SKM-1 (cell line): ENCODE measurements around the gene FICD.
"Not testable (repeated sequence)": the region's sequence is repeated elsewhere in the genome, so short reads cannot be mapped to it uniquely, and the experiment has no call there.

Experiments used
- DNase-seq: peaks from one replicate; lab custom pipeline; 2025; ENCODE audit not compliant: unreplicated experiment; lab: John Stamatoyannopoulos, UW

FICD gene

DNA sequence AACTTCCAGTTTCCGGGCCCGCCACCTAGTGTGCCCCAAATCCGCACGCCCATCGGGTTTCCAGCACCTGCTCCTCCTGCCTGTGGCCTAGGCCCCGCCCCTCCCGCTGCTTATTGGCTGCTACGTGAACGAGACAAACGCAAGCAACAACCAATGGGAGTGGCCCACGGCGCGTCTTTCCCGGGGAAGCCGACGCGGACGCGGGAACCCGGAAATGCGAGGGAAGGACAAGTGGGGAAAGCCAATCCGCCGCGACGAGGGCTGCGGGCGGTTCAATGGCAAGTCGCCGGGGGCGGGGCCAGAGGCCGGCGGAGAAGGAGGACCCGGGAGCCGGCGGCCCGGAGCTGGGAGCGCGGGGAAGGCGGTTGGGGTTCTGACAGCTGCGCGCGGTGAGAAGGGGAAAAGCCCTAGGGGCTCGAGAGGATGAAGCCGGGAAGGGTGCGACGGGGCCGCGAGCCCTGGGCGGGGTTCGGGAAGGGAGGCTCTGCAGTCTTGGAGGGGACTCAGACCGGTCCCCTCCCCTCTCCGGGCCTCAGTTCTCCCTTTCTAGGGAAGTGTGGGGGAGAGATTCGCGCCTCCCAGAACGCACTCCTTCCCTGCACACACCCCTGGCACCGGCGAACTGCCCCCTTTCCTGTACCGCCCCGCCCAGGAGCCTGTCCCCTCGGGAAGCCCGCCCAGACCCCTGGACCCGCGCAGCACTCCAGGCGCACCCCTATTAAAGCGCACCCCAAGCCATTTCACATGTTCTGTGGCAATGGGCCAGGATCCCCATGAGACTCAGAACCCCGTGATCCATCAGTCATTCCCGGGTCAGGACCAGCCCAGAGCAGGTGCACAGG is at the start of gene FICD:
TSS of gene FICD (plus strand) at position 305 of the 842 bp plus-strand sequence. CDS start 1,696 bp downstream, outside the sequence.
- peak; percentile 56 for DNase-seq

DNA sequence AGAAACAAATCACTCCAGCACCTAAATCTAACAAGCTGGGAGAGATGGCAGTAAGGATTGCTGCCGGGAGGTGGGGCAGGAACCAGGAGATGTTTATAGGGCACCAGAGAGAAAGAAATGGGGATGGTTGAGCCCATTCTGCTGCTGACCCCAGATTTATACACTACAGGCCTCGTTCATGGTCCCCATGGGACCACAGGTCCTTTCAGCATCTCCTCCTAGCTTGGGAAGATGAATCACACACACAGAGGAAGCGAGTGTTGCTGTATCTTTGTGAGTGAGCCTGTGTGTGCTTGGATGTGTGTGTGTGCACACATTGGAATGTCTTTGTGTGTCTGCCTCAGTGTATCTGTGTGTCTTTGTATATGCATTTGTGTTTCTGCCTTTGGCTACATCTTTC is 49.7 kb upstream of the FICD start:
- DNase-seq: no peak

DNA sequence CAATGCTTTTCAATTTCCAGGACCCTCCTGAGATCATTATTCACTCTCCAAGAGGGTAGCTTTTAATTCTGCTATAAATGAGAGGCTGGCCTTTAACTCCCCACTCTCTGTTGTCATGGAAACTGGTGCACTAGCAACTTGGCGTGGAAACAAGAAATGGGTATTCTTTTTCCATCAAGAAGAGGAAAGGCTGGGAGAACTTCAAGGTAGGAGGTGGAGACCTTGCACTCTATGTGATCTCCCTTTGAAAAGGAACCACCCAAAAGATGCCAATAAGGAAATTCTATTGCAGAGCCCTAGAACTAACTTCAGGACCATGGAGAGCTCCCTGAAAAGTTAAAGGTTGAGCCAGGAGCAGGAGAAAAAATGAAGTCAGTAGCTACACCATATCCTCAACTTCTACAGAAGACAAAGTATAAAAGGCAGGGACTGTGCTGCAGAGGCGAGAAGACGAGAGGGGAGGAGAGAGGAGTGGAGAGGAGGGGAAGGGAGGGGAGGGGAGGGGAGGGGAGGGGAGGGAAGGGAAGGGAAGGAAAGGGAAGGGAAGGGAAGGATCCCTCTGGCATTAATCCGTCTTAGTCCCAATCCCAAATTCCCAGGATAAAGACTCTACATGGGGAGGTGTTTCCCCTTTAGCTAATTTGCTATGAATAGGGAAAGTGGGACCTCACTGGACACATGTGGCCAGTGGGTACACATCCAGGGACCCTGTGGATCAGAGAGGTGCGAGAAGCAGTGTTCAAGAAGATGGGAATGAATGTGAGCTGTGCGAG is 46.7 kb upstream of the FICD start:
- no peak for DNase-seq

DNA sequence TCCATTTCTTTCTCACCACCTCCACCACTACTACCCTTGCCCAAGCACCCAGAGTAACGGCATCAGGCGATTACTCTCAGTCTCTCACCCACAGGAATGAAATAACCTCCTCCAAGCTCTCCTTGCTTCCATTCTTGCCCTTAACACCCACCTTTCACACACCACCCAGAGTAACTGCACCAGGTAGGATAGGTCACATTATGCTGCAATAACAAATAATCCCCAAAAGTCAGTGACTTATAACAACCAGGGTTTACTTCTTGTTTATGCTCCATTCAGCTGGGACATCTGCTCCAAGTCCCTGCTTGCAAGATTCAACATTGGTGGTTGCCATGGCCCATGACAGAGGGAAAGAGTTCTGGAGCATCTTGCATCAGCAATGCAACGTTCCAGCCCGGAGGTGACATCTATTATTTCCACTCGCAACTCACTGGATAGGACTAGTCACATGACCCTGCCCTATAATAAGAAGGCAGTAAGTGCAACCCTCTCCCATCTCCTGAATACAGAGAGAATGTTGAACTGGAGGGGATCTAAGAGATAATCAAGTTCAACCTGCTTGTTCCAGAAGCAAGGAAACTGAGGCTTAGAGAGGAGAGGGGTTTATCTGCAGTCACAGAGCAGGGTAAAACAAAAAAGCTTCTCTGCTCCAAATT is 41.5 kb upstream of the FICD start:
- no peak for DNase-seq

DNA sequence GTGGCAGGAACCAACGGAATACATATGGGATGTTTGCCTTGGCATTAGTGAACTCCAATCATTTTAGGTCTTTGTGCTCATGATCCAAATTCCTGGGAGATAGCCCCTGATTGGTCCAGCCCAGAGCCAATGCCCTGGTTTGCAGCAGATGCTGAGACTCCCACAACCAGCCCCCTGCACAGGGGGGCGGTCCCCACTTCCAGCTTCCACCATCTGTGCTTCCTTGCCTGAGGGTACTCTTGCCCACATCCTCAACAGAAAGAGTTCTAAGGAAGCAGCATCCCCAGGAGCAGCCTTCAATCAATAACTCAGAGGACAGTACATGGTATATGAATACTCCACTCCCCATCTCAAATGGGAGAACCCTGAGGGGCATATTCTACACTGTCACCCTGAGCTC is 39.7 kb upstream of the FICD start:
- DNase-seq: no peak

DNA sequence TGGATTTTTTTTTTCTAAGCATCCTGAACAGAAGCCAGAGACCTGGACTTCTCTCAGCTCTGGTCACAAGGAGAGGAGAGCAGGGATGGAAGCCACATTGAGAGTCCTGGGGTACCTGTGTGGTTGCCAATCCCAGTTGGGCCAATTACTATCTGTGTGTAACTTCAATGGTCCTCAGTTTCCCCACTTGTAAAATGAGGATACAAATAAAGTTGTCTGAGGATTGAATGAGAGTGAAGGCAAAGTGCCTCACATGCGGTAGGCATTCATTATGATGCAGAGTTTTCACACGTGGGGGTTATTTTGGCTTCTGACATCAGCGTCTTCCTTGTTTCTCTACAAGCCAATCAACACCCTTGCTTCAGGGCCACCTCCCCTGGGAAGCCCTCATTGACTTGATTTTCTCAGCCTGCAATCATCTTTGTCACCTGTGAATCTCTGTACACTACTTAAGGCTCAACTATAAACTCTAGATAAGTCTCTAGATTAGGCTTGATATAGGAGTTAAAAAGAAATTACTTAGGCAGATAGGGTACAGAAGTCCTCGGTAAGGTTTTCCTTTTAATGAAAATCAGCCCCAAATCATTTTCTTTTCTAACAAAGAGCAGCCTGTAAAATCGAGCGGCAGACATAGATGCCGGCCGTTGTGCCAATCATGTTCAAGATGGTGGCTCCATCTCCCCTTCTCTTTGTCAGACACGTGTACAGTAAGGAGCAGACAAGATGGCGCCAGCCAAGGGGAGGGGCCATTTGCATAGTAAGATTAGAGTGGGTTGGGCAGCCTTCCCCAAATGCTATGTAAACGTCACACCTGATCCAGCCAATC is 37.8 kb upstream of the FICD start:
- no peak for DNase-seq

DNA sequence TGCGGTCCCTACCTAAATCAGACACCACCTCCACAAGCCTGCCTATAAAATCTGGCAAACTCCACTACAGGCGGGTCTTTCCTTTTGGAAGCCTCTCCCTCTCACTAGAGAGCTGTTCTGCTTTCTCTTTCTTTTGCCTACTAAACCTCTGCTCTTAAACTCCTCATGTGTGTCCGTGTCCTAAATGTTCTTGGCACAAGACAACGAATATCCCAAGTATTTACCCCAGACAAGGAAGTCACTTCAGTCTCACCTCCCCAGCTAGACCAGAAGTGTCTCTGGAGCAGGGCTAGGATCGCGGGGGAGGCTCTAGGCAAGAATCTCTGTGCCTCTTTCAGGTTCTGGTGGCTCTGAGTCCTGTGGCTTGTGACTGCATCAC is 37.2 kb upstream of the FICD start:
- DNase-seq: no peak

DNA sequence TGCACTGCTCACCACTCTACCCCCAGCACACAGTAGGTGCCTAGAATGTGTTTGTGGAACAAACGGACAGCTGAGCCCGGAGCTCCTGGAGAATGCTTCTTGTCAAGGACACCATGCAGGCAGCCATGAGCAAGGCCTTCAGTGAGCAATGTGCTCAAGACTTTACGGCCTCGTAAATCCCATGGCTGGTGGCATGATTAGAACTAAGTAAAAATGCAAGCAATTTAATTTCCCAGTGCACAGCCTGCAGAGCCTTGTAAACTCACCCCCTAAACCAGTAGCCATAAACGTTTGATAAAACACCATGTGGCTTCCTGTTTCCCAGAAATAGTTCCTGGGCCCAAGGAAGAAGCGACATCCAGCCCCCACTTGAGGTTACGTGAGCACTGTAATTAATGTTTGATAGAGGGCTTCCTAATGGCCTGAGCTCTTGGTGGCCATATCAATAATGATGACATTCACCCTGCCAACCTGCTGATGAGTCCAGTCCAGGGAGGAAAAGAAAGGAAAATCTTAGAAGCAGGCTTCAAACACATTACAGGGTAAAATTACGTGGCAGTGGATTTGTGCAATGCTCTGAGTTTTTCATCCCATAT is 36.4 kb upstream of the FICD start:
- no peak for DNase-seq

DNA sequence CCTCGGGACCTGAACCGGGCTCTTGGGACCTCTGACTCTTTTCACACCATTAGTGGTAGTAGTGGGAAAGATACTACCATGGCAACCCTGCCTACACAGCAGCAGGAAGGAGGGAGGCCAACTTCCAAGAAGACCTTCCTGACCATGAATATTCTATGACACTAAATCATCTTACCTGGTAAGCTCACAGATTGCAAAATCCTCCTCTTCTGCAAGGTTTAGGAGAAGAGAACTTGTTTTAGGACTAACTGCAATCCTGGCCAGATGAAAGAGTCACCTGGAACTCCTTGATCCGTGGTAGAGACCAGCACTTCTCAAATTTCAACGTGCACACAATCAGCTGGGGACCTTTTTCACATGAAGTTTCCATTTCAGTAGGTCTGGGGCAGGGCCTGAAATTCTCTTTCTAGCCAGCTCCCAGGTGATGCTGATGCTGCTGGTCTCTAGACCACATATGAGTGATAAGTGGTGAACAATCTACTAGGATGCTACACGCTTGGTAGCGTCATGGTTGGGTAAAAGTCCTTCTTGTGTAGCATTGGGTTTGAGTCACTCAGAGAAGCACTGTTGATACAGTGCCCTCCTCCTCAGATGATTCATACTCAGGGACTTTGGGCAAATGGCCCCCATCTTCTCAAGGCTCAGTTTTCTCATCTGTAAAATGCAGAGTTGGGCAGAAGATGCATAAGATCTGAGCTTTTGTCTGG is 35.6 kb upstream of the FICD start:
- no peak for DNase-seq

DNA sequence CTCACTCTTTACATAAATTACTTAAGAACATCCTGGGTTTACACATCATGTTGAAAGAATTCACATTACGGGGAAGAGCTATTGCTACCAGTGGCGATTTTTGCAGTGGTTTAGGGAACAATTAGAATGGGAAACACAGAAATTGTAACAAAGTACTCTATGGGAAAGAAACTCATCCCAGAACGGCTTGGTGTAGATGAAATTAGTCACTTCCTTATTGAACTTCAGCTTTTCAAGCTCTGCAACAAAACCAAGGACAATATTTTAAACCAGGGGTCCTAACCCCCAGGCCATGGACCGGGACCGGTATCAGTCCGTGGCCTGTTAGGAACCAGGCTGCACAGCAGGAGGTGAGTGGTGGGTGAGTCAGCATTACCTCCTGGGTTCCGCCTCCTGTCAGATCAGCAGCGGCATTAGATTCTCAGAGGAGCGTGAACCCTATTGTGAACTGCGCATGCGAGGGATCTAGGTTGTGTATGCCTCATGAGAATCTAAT is 32.3 kb upstream of the FICD start:
- no peak for DNase-seq

DNA sequence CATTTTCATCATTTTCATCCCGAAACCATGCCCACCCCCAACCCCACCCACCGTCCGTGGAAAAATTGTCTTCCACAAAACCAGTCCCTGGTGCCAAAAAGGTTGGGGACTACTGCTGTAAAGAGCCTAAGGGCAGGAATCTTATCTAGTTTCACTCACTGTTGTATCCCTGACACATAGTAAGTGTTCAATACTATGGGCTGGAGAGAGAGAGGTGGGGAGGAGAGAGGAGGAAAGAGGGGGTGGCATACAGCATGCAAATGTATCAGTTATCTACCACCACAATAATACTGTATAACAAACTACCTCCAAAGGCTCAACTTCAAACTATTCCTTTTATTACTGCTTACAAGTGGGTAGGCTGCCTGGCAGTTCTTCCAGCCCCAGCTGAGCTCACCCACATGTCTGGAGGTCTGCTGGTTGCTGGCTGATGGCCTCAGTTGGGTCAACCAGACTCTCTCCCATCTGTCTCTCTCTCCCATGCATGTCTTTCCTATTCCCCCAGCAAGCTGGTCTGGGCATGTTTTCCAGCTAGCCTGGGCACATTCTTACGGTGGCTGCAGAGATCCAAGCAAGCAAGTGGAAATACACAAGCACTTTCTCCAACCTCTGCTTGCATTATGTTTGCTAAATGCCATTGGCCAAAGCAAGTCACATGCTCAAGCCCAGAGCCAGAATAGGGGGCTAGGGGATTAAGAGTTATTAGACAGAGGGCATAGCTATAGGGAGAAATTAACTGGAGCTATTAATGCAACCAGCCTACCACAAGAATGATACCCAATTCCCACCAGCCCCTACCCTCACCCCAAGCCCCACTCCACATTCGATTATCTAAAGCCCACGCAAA is 31.6 kb upstream of the FICD start:
- DNase-seq: no peak

DNA sequence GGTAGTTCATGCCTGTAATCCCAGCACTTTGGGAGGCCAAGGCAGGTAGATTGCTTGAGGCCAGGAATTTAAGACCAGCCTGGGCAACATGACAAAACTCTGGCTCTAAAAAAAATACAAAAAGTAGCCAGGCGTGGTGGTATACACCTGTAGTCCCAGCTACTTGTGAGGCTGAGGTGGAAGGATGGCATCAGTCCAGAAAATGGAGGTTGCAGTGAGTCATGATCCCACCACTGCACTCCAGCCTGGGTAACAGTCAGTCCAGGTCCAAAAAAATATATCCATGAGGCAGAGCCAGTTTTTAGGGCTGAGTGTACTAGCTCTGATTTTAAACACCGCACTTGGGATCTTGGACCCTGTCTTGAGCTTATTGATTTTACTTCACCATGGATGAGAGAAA is 30.6 kb upstream of the FICD start:
- DNase-seq: no peak

DNA sequence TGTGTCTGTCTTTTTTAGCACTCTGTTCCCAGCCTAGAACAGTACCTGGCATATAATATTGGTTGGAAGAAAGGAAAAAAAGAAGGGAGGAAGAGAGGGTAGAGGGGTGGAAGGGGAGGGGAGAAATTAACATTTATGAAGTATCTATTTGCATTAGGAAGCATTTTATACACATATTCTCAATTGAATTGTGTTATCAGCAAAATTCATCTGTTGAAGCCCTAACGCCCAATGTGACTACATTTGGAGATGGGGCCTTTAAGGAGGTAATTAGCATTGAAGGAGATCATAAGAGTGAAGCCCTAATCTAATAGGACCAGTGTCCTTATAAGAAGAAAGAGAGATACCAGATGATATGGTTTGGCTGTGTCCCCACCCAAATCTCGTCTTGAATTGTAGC is 30.2 kb upstream of the FICD start:
- DNase-seq: no peak

DNA sequence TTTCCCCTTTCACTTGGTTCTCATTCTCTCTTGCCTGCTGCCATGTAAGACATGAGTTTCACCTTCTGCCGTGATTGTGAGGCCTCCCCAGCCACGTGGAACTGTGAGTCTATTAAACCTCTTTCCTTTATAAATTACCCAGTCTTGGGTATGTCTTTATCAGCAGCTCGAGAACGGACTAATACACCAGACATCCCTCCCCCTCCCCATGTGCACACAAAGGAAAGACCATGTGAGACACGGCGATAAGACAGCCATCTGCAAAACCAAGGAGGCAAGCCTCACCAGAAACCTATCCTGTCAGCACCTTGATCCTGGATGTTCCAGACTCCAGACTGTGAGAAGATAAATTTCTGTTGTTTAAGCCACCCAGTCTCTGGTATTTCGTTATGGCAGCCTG is 29.7 kb upstream of the FICD start:
- DNase-seq: not testable (repeated sequence)

DNA sequence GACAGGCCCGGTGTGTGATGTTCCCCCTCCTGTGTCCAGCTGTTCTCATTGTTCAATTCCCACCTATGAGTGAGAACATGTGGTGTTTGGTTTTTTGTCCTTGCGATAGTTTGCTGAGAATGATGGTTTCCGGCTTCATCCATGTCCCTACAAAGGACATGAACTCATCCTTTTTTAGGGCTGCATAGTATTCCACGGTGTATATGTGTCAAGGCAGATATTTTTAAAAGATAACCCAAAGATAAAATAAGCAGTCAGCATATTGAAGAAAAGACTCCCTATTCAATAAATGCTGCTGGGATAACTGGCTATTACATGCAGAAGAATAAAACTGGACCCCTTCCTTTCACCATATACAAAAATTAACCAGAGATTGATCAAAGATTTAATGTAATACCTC is 28.0 kb upstream of the FICD start:
- DNase-seq: not testable (repeated sequence)

DNA sequence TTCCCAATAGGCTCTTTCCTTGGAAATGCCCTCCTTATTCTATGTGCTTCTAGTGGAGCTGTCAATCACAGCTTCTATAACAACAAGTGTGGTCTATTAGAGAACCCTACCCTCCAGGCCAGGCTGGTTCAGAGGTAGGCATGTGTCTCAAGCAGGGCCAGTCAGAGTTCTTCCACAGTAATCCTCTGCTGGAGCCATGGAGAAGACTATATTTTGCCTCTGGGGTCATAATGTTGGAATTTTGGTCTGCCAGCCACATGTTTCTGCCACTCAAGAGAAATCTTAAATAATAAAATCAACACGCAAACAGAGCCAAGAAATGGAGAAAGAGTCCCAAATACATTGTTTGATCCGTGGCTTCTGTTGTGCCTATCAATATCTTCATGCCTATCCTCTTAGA is 23.8 kb upstream of the FICD start:
- DNase-seq: no peak

DNA sequence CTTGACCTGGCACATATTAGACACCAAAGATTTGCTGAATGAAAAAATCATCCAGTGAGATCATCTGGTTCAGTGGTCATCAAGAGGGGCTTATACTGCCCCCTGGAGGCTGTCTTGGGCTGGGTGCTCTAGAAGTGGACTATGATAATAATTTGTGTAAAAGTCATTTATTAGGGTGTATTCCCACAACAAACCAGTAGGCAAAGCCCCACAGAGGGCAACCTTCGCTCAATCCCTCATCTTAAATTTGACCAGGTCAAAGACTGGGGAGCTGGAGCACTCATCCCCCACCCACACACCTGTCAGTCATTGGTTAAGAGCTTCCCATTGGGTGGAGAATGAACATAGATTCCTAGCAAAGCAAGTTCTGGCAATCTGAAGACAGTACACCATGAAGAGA is 20.0 kb upstream of the FICD start:
- no peak for DNase-seq

DNA sequence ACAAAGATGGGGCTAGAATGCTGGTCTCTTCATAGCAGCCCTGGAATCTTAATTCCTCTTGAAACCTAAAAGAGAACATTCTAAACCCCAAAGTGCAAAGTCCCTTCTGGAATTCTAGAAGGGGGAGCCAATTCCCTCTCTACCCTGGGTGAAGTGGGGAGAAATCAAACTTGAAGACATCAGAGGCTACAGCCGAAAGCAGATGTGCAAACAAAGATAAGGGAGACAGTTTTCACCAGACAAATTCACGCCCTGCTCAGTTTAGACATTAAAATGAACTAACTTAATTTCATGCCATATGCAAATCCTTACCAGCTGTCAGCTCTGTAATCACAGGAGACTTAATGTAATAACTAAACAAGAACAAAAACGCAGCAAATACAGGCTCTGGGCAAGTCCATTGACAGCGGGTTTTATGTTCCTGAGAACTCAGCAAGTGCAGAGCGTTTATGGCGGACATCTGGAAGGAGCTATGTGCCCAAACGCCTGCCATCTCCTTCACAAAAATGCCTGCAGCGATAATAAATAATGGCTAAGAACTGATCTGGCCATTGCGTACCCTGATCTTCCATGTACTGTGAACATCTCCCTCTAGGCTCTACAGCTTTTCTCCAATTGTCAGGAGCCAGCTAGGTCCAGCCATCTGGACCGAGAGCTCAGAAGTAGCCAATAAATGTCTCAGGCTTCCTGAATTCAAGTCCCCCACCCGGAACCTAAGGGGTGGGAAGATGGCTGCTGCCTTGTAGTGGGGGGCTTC is 19.1 kb upstream of the FICD start:
- no peak for DNase-seq
